ENCODE results near the gene ANKFY1.

The ANKFY1 gene

GRCh38 chr17:4176808-4177472, 86.8 kb downstream of the ANKFY1 start:
- DNase-seq: no peak

GRCh38 chr17:4175921-4176807, 87.6 kb downstream of the ANKFY1 start:
- peak; percentile 62 for DNase-seq

- DNase-seq: no peak
These were observed 89.2 kb downstream of the ANKFY1 start for GRCh38 chr17:4174556-4174955.

- DNase-seq: no peak
These were observed 90.0 kb downstream of the ANKFY1 start for GRCh38 chr17:4173781-4174180.

GRCh38 chr17:4172356-4172755, 91.4 kb downstream of the ANKFY1 start:
- no peak for DNase-seq

- no peak for DNase-seq
These were observed 93.0 kb downstream of the ANKFY1 start for GRCh38 chr17:4170639-4171280.

GRCh38 chr17:4167786-4168185, 96.0 kb downstream of the ANKFY1 start:
- DNase-seq: no peak

- no peak for DNase-seq
These were observed 97.4 kb downstream of the ANKFY1 start for GRCh38 chr17:4166419-4166818.

GRCh38 chr17:4165301-4166010, 98.3 kb downstream of the ANKFY1 start:
- no peak for DNase-seq

GRCh38 chr17:4163951-4164350, 99.8 kb downstream of the ANKFY1 start:
- DNase-seq: no peak

- DNase-seq: peak; percentile 29
These were observed 100.9 kb downstream of the ANKFY1 start for GRCh38 chr17:4162775-4163466.

- no peak for DNase-seq
These were observed 101.5 kb downstream of the ANKFY1 start for GRCh38 chr17:4162321-4162720.

GRCh38 chr17:4161967-4162305, 101.8 kb downstream of the ANKFY1 start:
- no peak for DNase-seq

GRCh38 chr17:4161192-4161966, 102.4 kb downstream of the ANKFY1 start:
- DNase-seq: peak; percentile 83

GRCh38 chr17:4160294-4160859, 103.4 kb downstream of the ANKFY1 start:
- no peak for DNase-seq

- no peak for DNase-seq
These were observed 104.0 kb downstream of the ANKFY1 start for GRCh38 chr17:4159761-4160160.

GRCh38 chr17:4157618-4158333, 106.0 kb downstream of the ANKFY1 start:
- DNase-seq: no peak

GRCh38 chr17:4156750-4157381, 106.9 kb downstream of the ANKFY1 start:
- DNase-seq: peak; percentile 78

- DNase-seq: no peak
These were observed 107.7 kb downstream of the ANKFY1 start for GRCh38 chr17:4155980-4156620.

- no peak for DNase-seq
These were observed 109.6 kb downstream of the ANKFY1 start for GRCh38 chr17:4154201-4154600.

Measured in DMS79 (cell line).